CD4-positive, alpha-beta T cell treated with Interleukin-6 at 100 ng/mL for 8 hours (primary cell): ENCODE measurements around the gene SCYGR7.

Experiments
- DNase-seq: peaks from one replicate; pipeline ENCODE4 v3.0.0-alpha.2; 2020; ENCODE audit warnings: mixed read lengths, low spot score

SCYGR7 gene

DNA sequence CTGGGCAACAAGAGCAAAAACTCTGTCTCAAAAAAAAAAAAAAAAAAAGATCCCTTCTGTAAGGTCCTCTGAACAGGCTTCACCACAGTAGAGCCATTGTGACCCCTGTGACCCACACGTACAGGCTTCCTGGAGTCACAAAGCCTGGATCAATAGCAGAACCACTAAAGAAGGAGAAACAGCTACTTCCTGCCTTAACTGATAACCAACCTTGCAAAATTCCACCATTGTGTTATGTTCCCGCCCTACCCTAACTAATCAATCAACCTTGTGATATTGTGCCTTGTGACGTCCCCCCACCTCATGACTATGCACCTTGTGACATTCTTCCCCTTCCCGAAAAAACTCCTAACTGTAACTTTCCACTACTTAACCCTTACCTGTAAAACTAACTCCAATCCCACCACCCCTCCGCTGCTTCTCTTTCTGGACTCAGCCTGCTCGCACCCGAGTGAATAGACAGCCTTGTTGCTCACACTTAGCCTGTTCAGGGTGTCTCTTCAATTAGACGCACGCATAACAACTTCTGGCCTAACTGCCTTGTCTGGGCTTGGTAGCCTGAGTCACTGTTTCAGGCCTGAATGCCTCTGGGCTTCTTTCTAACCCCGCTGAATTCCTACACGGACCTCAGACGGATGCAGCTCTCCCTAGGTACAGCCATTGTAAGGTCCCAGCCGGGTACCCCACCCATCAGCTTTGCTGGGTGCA, 31.4 kb downstream of the SCYGR7 start:
- no peak for DNase-seq

DNA sequence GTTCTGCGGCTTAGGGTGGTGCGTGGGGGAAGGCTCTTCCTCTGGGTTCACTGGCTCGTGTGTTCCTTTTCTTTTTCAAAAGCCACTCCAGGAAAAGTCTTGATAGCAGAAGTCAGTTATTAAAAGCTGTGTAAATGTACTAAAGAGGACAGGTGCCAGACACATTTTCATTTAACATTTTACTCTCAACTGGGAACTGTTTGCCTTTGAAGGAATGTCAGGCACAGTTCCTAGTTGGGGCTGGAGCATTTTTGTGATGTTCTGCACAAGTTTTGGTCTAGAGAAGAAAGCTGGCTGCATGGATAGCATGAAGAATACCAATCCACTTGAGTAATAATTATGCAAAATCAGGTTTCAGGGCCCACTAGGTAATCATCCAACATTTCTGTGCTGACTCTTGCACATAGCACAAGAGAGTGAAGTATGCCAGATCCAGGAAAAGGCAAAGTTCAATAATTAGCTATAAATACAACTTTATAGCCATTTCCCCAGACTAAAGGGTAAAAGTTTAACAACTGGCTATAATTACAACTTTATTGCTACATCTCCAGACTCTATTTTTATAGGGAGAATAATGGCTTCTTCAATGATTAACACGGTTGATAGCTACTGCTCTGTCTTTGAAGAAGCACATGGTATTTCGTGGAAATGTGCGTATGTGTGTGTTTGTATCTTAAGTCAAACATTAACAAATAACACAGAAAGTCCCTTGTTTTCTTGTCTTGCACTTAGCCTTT, 33.8 kb downstream of the SCYGR7 start:
- no peak for DNase-seq

DNA sequence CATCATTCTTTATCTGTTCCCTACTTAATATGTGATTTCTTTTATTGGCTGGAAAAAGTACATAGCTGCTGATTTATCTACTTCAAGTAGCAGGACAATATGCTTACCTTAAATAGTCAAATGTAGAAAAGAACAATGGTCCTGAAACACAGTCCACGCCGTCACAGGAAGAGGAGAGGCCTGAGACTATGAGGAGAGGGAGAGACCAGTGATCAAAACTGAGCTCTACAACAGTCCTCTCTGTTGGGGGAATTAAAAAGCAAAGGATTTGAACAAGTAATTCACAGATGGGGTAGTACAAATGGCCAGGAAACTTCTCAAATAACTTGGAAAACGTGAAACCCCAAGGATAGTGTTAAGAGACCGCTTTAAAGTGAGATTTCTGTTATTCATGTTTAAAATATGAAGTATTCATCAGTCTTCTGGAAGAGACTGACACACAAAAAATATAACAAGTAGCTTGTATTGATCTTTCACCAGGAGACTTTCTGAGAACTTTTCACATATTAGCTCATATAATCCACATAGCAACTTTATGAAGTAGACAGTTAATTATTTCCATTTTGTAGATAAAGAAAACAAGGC, 37.7 kb downstream of the SCYGR7 start:
- no peak for DNase-seq

DNA sequence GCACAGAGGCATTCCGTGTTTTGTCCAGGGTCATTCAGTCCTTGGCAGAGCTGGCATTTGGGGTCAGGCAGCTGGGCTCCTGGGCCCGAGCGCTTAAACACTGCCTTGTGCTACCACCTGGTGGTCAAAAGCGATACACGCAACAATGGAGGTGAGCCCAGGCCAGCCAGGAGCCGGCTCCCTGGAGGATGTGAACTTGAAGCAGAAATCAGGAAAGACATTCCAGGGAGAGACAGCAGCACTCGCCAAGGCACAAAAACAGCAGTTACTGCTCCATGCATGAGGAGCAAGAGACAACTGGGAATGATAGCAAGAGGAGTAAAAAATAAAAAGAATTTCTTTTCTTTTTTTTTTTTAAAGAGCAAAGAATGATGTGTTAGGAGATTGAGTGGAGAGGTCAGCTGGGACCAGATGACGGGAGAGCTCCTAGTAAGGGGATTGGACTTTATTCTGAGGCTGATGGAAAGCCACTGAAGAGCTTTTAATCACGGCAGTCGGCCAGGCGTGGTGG, 38.3 kb downstream of the SCYGR7 start:
- DNase-seq = peak; percentile 45

DNA sequence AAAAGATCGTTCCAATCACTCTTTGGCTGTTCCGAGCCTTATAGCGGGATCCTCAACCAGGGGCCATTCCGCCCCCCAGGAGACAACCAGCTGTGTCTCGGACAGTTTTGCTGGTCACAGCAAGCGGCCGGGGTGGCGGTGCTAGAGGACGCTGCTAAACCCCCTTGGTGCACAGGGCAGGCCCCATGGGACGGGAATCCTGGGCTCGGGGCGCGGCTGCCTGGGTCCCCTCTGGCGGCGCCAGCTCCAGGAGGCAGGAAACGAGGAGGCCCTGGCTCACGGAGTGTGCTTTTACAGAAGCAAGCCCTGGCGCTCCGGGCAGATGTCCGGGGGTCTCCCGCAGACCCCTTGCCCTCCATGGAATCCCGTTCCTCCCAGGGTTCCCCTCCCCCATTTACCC, 39.7 kb downstream of the SCYGR7 start:
- DNase-seq = no peak

DNA sequence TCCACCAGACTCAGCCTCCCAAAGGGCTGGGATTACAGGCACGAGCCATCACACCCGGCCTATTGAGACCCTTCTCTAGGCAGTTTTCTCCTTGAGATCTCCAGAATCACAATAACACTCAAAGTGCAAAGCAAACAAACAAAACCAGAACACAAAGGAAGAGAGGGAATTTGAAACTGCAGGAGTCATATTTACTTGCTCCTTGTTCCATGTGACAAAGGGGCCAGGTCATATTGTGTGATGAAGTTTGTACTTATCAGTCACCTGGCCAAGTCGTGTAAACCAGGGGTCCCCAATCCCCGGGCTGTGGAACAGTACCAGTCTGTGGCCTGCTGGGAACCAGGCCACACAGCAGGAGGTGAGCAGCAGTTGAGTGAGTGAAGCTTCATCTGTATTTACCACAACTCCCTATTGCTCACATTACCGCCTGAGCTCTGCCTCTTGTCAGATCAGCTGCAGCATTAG, 44.1 kb downstream of the SCYGR7 start:
- no peak for DNase-seq

DNA sequence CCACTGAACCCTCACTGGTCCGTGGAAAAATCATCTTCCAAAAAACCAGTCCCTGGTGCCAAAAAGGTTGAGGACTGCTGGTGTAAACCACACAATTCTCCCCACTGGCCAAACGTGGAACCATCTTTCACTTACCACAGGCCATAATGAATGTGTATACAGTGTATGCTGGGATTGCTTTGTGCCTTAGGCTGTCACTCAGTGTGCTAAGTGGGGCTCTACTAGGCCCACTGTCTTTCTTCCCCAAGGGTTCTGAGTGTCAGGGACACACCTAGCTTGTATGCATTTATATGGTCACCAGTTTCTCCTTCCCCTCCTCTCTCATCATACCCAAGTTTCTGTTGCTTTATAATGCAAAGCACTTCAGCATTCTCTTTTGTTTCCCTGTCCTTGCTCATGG, 44.8 kb downstream of the SCYGR7 start:
- DNase-seq = no peak

DNA sequence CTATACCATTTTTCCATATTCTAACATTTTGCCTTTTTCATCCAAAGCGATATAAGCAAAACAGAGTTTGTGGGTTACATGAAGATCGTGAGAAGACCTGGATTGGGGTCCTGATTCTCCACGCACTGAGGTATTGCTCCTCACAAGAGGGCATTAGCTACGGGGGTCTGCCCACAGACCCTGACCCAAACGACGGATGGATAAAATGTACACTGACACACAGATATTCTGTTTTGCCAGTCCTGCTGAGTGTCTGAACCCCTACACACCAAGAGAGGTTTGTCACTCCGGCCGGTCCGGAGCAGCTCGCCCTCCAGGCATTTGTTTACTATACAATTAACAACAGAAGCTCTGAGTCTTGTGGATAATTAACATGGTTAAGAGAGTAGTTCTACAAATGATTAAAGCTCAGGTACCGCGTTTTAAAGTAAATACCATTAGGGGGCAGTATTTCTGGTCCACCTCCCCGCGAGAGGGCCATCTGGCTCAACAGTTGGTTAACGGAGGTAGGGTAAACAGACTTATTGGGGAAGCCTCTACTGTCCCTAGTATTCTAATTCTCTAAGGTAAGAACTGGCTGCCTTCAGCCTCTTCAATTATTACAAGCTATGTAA, 46.0 kb downstream of the SCYGR7 start:
- peak; percentile 22 for DNase-seq

DNA sequence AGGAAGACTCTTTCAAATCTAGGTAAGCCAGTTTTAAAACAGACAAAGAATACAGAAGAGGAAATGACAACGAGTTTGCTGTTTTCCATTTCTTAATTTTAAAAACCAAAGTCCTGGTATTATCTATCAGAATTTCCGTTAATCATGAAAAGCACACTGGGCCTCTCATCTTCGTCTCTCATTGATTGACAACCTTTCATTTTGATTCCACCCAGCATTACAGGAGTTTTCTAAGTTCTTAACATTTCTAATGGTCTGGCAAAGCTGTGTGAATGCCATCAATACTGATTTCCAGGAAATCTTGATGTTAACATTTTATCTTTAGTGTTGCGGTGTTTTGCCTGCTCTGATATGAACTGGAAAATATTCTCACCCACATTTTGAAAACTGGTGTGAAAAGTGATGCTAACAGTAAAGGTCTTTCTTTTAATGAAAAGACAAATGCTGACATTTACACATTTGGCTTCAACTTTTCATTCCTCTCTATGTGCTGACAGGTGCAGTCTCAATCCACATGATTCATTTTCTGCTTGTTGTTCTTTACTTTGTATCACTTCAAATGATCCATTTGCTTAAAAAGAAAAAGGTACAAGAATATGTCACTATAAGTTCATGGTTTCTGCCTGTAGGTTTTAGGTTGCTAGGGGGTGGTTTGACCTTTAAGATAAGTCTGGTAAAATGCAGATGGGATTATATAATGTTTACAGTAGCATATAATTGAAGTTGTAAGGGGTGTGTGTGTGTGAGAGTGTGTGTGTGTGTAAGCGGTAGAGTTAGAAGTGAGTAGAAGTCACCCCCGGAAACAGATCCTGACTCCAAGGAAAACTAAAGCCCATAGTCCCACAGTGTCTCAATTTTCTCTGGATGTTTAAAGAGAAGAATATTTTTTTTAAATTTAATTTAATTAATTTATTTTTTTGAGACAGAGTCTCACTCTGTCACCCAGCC, 47.0 kb downstream of the SCYGR7 start:
- no peak for DNase-seq
